Lung (tissue), 12 donors: ENCODE results near the gene TOX2. TPM values are rescaled to one million over a fixed set of nuclear protein-coding genes. Genes with fewer than 3 reads are reported as not detected.
A peak's percentile ranks its signal among the peaks of the same experiment; 100 is the strongest.

Experiments
- ATAC-seq: fragments of 200-7000 bp; cut with Tn5 transposase; one replicate; pipeline ENCODE4 v1.9.1; 2020; ENCODE audit warnings: moderate number of reproducible peaks; ENCODE audit not compliant: insufficient read depth, low FRiP score
- DNase-seq, 3 donors: peaks; one replicate each; pipeline ENCODE4 v3.0.0-alpha.2; 2013 to 2017
- H3K27ac ChIP-seq, 2 donors: one replicate each; pipeline ENCODE4 v1.5.1; 2013; ENCODE audit warnings: mild to moderate bottlenecking in 2 of 2, moderate library complexity in 2 of 2, control low read depth in 1 of 2, inconsistent platforms in 1 of 2, low read depth in 1 of 2, low read length in 1 of 2
- H3K27me3 ChIP-seq, 3 donors: one replicate each; pipeline ENCODE4 v1.5.1; 2013; ENCODE audit warnings: low read length in 2 of 3; ENCODE audit not compliant: control insufficient read depth in 3 of 3, insufficient read depth in 3 of 3
- H3K36me3 ChIP-seq, 4 donors: one replicate each; pipeline ENCODE4 v1.5.1; 2013; ENCODE audit warnings: low read length in 4 of 4, mild to moderate bottlenecking in 1 of 4, moderate library complexity in 1 of 4; ENCODE audit not compliant: control insufficient read depth in 4 of 4, insufficient read depth in 4 of 4
- H3K4me1 ChIP-seq, 5 donors: one replicate each; pipeline ENCODE4 v1.5.1; 2013; ENCODE audit warnings: low read length in 5 of 5, mild to moderate bottlenecking in 2 of 5, moderate library complexity in 1 of 5; ENCODE audit not compliant: control insufficient read depth in 5 of 5, insufficient read depth in 5 of 5
- H3K4me3 ChIP-seq: one replicate; pipeline ENCODE4 v1.5.1; 2013; ENCODE audit warnings: mild to moderate bottlenecking, control low read depth, moderate library complexity
- H3K9ac ChIP-seq, 2 donors: one replicate each; pipeline ENCODE4 v1.5.1; 2013; ENCODE audit warnings: low read length in 2 of 2, control low read depth in 1 of 2; ENCODE audit not compliant: insufficient read depth in 1 of 2
- H3K9me3 ChIP-seq, 4 donors: one replicate each; pipeline ENCODE4 v1.5.1; 2013; ENCODE audit warnings: low read length in 3 of 4, mild to moderate bottlenecking in 1 of 4, moderate library complexity in 1 of 4; ENCODE audit not compliant: control insufficient read depth in 4 of 4, insufficient read depth in 3 of 4
- CTCF ChIP-seq: IDR thresholded peaks from 2 replicates; pipeline ENCODE4 v1.5.1; 2012; ENCODE audit warnings: mild to moderate bottlenecking; ENCODE audit errors: control extremely low read depth, extremely low read depth
- WGBS, 2 donors: extraction: QIAGEN DNeasy Blood & Tissue Kit; methylation state at CpG; one replicate each; pipeline ENCODE4 v1.1.7; 2013; 5-methylcytosine and 5-hydroxymethylcytosine counted together
- polyA plus RNA-seq, 2 donors: library from polyadenylated mRNA; stranded (reverse); fragments of 200-250 nt; gene quantifications; one replicate each; pipeline ENCODE4 v1.2.1, GENCODE V29; 2013
- total RNA-seq, 2 donors: library from RNA; depleted of rRNA in 1 of 2; stranded (reverse); fragments of >200 nt in 1 of 2; gene quantifications; one replicate each; pipeline ENCODE4 v1.2.1, GENCODE V29; 2014 to 2021
- donor health status: control.
- donor health status: control.
- donor health status: Bipolar disorder and iron deficiency.
- donor health status: healthy.
- donor health status: DM: yes; HTN: yes; CAD: no.

The TOX2 gene
- total and polyA plus RNA-seq, 4 donors = 12.0 to 25.5 (median 16.6) TPM

- Histone ChIP-seq H3K27ac (peak overlapping the region in 1 of 2 donors; percentile 37), H3K36me3 (no peaks in the 10 kb centered on the region), H3K9me3 (no peaks in the 10 kb centered on the region), H3K27me3 (no peaks in the 10 kb centered on the region), H3K4me1 (peaks cover 0 to 51% (median 26%) of the 10 kb centered on the region in 5 donors), H3K9ac (no peak overlapping the region), H3K4me3 (no peak overlapping the region)
- 79 to 85% methylated on average over 2 of the region's 2 CpGs for WGBS, 2 donors
- DNase-seq = no peak
- ATAC-seq = no peak
- no peak for TF ChIP-seq CTCF
These were observed 45.6 kb downstream of the TOX2 start for GRCh38 chr20:43960231-43960630.

GRCh38 chr20:43961116-43961515 lies 46.5 kb downstream of the TOX2 start:
- no peak overlapping the region for H3K9ac ChIP-seq
- 97 to 98% methylated on average over 5 of the region's 5 CpGs for WGBS, 2 donors
- no peak for TF ChIP-seq CTCF
- H3K4me1 ChIP-seq = peaks cover 0 to 44% (median 17%) of the 10 kb centered on the region in 5 donors
- H3K9me3 ChIP-seq = no peaks in the 10 kb centered on the region
- no peak for DNase-seq
- H3K36me3 ChIP-seq = no peaks in the 10 kb centered on the region
- no peak overlapping the region for H3K4me3 ChIP-seq
- no peaks in the 10 kb centered on the region for H3K27me3 ChIP-seq
- ATAC-seq = no peak
- H3K27ac ChIP-seq = no peak overlapping the region

GRCh38 chr20:43961541-43962471 lies 47.2 kb downstream of the TOX2 start:
- H3K4me1 ChIP-seq = peaks cover 0 to 41% (median 17%) of the 10 kb centered on the region in 5 donors
- H3K4me3 ChIP-seq = no peak overlapping the region
- no peaks in the 10 kb centered on the region for H3K9me3 ChIP-seq
- DNase-seq (peak in 2 of 3 donors; percentile 53 to 56), ATAC-seq (no peak)
- TF ChIP-seq CTCF = no peak
- no peaks in the 10 kb centered on the region for H3K36me3 ChIP-seq
- no peaks in the 10 kb centered on the region for H3K27me3 ChIP-seq
- H3K9ac ChIP-seq = no peak overlapping the region
- WGBS, 2 donors = 85 to 88% methylated on average over 18 of the region's 18 CpGs
- no peak overlapping the region for H3K27ac ChIP-seq
